ENCODE results near the gene FBXL13.
"Not testable (repeated sequence)": the region's sequence is repeated elsewhere in the genome, so short reads cannot be mapped to it uniquely, and the experiment has no call there.

FBXL13 gene

GRCh38 chr7:102966465-102966864 is 108.1 kb downstream of the FBXL13 start:
- no peak overlapping the region for H3K4me3 Mint-ChIP-seq
- ATAC-seq, result no peak
- H3K9me3 Mint-ChIP-seq, result no peaks in the 10 kb centered on the region
- H3K27ac Mint-ChIP-seq, result no peak overlapping the region
- no peaks in the 10 kb centered on the region for H3K4me1 Mint-ChIP-seq
- no peaks in the 10 kb centered on the region for H3K27me3 Mint-ChIP-seq
- H3K36me3 Mint-ChIP-seq, result no peaks in the 10 kb centered on the region

GRCh38 chr7:102961993-102962392 is 112.6 kb downstream of the FBXL13 start:
- not testable (repeated sequence) for ATAC-seq, H3K4me3 Mint-ChIP-seq, H3K9me3 Mint-ChIP-seq, H3K36me3 Mint-ChIP-seq, H3K27me3 Mint-ChIP-seq, H3K27ac Mint-ChIP-seq, H3K4me1 Mint-ChIP-seq

GRCh38 chr7:102958004-102958403 is 116.6 kb downstream of the FBXL13 start:
- not testable (repeated sequence) for H3K27me3 Mint-ChIP-seq, ATAC-seq, H3K27ac Mint-ChIP-seq, H3K4me3 Mint-ChIP-seq, H3K4me1 Mint-ChIP-seq
- Mint-ChIP-seq H3K36me3 (peaks cover 27% of the 10 kb centered on the region), H3K9me3 (peaks cover 21% of the 10 kb centered on the region)

GRCh38 chr7:102954359-102954758 is 120.2 kb downstream of the FBXL13 start:
- H3K36me3 Mint-ChIP-seq, result peaks cover 33% of the 10 kb centered on the region

DNA sequence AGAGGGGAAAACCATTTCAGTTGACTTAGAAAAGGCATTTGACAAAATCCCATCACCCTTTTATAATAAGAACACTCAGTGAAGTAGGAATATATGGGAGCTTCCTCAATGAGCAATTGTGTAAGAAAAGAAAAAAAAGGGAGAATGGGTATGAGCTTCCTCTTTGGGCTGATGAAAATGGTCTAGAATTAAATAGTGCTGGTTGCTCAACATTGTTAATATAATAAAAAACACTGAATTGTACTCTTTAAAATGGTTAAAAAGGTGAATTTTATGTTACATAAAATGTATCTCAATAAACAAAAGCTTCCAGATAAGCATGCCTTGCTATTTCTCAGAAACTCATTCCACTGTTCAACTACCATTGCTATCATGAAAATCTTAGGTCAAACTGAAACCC is 121.2 kb downstream of the FBXL13 start:
- Mint-ChIP-seq H3K4me3 (no peak overlapping the region), H3K27me3 (no peaks in the 10 kb centered on the region), H3K4me1 (no peaks in the 10 kb centered on the region), H3K36me3 (peaks cover 33% of the 10 kb centered on the region), H3K9me3 (peaks cover 24% of the 10 kb centered on the region), H3K27ac (no peak overlapping the region)
- ATAC-seq, result no peak

More at GRCh38 chr7:102954359-102954758, 120.2 kb downstream of the FBXL13 start:
- not testable (repeated sequence) for H3K4me3 Mint-ChIP-seq, H3K27me3 Mint-ChIP-seq, H3K4me1 Mint-ChIP-seq, ATAC-seq, H3K27ac Mint-ChIP-seq
- peaks cover 24% of the 10 kb centered on the region for H3K9me3 Mint-ChIP-seq

- Mint-ChIP-seq H3K9me3 (peaks cover 24% of the 10 kb centered on the region), H3K27ac (no peak overlapping the region), H3K27me3 (no peaks in the 10 kb centered on the region), H3K4me1 (no peaks in the 10 kb centered on the region), H3K4me3 (no peak overlapping the region), H3K36me3 (peaks cover 27% of the 10 kb centered on the region)
- no peak for ATAC-seq
Observed at GRCh38 chr7:102951839-102952238, 122.8 kb downstream of the FBXL13 start.

DNA sequence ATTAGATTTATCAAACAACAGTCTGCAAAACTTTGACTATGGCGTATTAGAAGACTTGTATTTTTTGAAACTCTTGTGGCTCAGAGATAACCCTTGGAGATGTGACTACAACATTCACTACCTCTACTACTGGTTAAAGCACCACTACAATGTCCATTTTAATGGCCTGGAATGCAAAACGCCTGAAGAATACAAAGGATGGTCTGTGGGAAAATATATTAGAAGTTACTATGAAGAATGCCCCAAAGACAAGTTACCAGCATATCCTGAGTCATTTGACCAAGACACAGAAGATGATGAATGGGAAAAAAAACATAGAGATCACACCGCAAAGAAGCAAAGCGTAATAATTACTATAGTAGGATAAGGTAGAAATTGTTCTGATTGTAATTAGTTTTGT is 130.4 kb downstream of the FBXL13 start:
- Mint-ChIP-seq H3K27ac (no peak overlapping the region), H3K4me3 (no peak overlapping the region), H3K9me3 (no peaks in the 10 kb centered on the region), H3K27me3 (no peaks in the 10 kb centered on the region), H3K4me1 (no peaks in the 10 kb centered on the region), H3K36me3 (no peaks in the 10 kb centered on the region)
- ATAC-seq, result no peak

DNA sequence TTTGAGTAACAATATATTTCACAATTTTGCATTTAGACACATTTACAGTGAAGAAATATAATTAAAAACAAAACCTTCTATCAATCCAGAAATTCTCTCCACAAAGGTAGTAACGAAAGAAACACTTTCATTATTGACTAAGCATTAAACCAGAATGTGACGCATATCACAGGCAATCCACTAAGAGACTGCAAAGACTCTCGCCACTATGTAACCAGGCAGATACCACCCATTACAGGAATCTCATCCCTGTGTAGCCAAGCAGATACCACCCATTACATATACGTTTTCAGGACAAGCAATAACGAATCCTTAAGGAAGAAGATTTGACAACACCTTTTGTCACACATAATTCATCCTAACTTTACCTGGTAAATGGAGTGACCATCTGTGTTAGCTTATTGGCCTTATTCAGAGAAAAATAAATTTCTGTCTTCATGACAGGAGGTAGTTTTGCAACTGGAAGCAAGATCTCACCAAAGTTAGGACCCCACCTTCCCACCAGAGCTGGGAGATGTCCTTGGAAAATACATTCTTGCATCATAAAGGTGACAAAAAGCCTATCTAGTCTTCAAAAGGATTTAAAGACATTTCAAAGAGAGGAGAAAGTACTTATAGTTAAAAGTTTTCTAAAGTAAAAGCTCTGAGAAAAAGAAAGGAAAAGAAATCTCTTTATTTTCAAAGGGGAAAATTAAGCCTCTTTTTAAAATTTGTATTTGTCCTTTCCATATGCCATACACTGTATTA is 131.0 kb downstream of the FBXL13 start:
- H3K9me3 Mint-ChIP-seq, result no peaks in the 10 kb centered on the region
- no peaks in the 10 kb centered on the region for H3K4me1 Mint-ChIP-seq
- no peak for ATAC-seq
- no peak overlapping the region for H3K4me3 Mint-ChIP-seq
- H3K27ac Mint-ChIP-seq, result no peak overlapping the region
- no peaks in the 10 kb centered on the region for H3K27me3 Mint-ChIP-seq
- no peaks in the 10 kb centered on the region for H3K36me3 Mint-ChIP-seq

- Mint-ChIP-seq H3K4me3 (no peak overlapping the region), H3K27ac (no peak overlapping the region), H3K9me3 (no peaks in the 10 kb centered on the region), H3K36me3 (no peaks in the 10 kb centered on the region), H3K4me1 (no peaks in the 10 kb centered on the region), H3K27me3 (no peaks in the 10 kb centered on the region)
- ATAC-seq, result no peak
Observed at GRCh38 chr7:102942868-102943267, 131.7 kb downstream of the FBXL13 start.

DNA sequence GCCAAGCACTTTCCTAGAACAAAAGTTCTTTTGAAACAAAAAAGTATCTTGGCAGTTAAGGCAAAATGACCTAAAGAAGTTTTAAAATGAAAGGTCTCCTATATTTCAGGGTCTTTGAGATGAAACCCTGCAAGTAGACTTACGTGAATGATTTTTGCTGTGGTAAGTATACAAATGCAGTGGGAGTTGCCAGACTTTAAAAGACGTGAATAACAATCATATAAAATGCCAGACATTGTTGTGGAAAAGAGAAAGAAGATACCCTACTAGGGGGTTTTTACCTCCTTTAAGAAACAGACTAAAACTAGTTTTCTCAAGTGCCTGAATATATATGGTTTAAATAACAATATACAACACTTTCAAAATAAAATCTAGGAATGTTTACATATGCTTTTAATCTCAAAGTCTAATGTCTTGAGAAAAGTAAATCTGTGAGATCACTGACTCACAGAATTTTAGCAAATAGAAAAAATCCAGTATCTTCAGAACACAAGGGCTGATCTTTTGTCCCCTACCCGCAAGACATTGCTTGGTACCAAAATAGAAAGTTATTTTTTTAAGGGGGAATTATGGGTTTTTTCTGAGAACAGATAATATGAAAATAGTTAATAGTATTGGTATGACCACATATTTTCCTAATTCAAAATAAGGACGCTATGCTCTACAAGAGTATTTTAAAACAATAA is 132.3 kb downstream of the FBXL13 start:
- no peak for ATAC-seq
- Mint-ChIP-seq H3K4me1 (no peaks in the 10 kb centered on the region), H3K4me3 (no peak overlapping the region), H3K27me3 (no peaks in the 10 kb centered on the region), H3K27ac (no peak overlapping the region), H3K9me3 (no peaks in the 10 kb centered on the region), H3K36me3 (no peaks in the 10 kb centered on the region)

DNA sequence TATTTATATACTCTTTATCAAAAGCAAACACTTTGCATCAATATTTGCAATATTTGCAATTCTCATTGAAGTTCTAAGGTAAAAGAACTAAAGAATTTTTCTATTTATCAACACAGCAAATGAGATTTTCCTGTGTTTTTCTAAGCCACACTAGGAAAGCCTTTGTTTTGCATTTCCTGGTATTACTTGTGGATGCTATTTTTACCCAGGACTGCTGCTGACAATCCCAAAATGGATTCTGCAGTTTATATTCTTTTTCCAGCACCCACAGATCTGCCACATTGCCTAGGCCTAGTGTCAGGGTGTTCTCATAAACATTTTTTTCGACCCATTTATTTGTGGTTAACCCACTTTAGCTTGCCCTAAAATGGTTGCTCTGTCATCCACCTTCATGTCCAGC is 135.9 kb downstream of the FBXL13 start:
- Mint-ChIP-seq H3K9me3 (no peaks in the 10 kb centered on the region), H3K36me3 (no peaks in the 10 kb centered on the region), H3K27me3 (no peaks in the 10 kb centered on the region), H3K4me1 (no peaks in the 10 kb centered on the region), H3K4me3 (no peak overlapping the region), H3K27ac (no peak overlapping the region)
- ATAC-seq, result no peak

DNA sequence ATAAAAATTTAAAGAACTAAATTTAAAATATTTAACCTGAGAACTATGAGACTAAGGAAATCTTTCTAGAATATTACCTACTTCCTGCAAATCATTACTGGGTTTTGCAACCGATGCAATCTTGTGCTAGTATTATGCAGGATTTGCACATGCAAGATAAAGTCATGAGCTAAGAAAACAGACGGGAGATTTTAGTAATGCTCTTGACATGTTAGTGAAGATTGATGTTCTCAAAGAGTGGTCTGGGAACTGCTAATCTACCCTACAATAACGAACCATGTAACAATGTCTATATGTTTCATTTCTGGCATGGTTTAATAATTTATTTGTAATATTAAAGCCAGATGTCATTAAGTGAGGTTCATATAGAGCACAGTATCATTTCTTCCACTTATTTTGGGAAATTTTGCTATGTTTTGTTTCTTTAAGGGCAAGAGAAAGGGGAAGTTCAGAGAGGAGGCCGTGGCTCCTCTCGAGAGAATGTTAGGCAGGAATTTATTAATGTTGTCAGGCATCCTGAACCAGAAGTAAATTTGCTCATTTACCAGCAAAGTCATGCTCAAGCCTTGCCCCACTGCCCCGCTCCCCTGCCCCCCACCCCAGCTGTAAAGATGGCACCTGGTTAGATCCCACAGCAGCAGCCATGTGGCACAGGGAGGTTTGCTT is 139.0 kb downstream of the FBXL13 start:
- no peaks in the 10 kb centered on the region for H3K36me3 Mint-ChIP-seq
- H3K4me1 Mint-ChIP-seq, result peaks cover 7% of the 10 kb centered on the region
- H3K4me3 Mint-ChIP-seq, result no peak overlapping the region
- no peaks in the 10 kb centered on the region for H3K9me3 Mint-ChIP-seq
- no peak for ATAC-seq
- no peaks in the 10 kb centered on the region for H3K27me3 Mint-ChIP-seq
- H3K27ac Mint-ChIP-seq, result no peak overlapping the region

DNA sequence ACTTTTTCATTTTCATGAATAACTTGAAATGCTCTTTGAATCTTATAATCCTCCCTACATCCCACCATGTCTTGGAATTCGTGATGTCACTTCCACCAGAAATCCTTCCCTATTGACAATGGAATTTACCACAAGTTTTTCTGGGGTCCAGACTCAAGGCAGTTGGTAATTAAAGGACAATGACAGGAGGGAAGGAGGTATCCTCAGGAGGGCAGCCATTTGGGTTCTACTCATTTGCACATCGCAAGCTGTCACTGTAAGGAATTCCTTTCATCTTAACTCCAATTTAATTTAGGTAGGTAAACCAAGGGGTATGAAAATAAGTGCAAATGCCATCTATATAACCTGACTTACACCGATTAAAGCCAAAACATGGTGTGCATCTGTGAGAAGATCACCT is 139.9 kb downstream of the FBXL13 start:
- Mint-ChIP-seq H3K4me1 (peaks cover 7% of the 10 kb centered on the region), H3K4me3 (no peak overlapping the region), H3K27ac (no peak overlapping the region), H3K36me3 (no peaks in the 10 kb centered on the region), H3K9me3 (no peaks in the 10 kb centered on the region), H3K27me3 (no peaks in the 10 kb centered on the region)
- ATAC-seq, result no peak

- Mint-ChIP-seq H3K36me3 (no peaks in the 10 kb centered on the region), H3K9me3 (no peaks in the 10 kb centered on the region), H3K4me3 (no peak overlapping the region), H3K27ac (no peak overlapping the region), H3K27me3 (no peaks in the 10 kb centered on the region), H3K4me1 (peaks cover 7% of the 10 kb centered on the region)
- ATAC-seq, result no peak
Observed at GRCh38 chr7:102934239-102934638, 140.4 kb downstream of the FBXL13 start.

GRCh38 chr7:102933763-102934162 is 140.8 kb downstream of the FBXL13 start:
- Mint-ChIP-seq H3K4me3 (no peak overlapping the region), H3K27me3 (no peaks in the 10 kb centered on the region), H3K4me1 (peaks cover 7% of the 10 kb centered on the region), H3K27ac (no peak overlapping the region), H3K36me3 (no peaks in the 10 kb centered on the region), H3K9me3 (no peaks in the 10 kb centered on the region)
- ATAC-seq, result no peak

GRCh38 chr7:102931757-102932156 is 142.8 kb downstream of the FBXL13 start:
- H3K9me3 Mint-ChIP-seq, result no peaks in the 10 kb centered on the region
- no peaks in the 10 kb centered on the region for H3K36me3 Mint-ChIP-seq
- no peak overlapping the region for H3K4me3 Mint-ChIP-seq
- ATAC-seq, result no peak
- no peaks in the 10 kb centered on the region for H3K27me3 Mint-ChIP-seq
- peaks cover 7% of the 10 kb centered on the region for H3K4me1 Mint-ChIP-seq
- no peak overlapping the region for H3K27ac Mint-ChIP-seq
